H1 (cell line): Measurements from ENCODE around the gene ABCC4.

Experiments used
- EP300 ChIP-seq, 2 experiments: IDR thresholded peaks; 1 replicate in 1 of 2; 2 replicates in 1 of 2; pipeline ENCODE4 v1.6.1; 2011 to 2012; ENCODE audit warnings: low read depth in 2 of 2, low read length in 2 of 2, mild to moderate bottlenecking in 2 of 2, borderline replicate concordance in 1 of 2, inconsistent platforms in 1 of 2, moderate library complexity in 1 of 2
- EZH2 ChIP-seq: fragments of 200-600 bp; sonication (generic); IDR thresholded peaks from 2 replicates; pipeline ENCODE4 v1.7.1; 2012; ENCODE audit warnings: low read depth, mild to moderate bottlenecking, moderate library complexity, low read length, inconsistent platforms; ENCODE audit not compliant: severe bottlenecking
- GABPA ChIP-seq: IDR thresholded peaks from 2 replicates; pipeline ENCODE4 v1.6.1; 2011; ENCODE audit warnings: mild to moderate bottlenecking, low read length, moderate library complexity, borderline replicate concordance; ENCODE audit not compliant: insufficient read depth
- POLR2A ChIP-seq, 2 experiments: IDR thresholded peaks; 1 replicate in 1 of 2; 2 replicates in 1 of 2; pipeline ENCODE4 v1.6.1; 2011; ENCODE audit warnings: low read depth in 2 of 2, low read length in 2 of 2, mild to moderate bottlenecking in 2 of 2; ENCODE audit errors: control extremely low read depth in 1 of 2
- SAP30 ChIP-seq: fragments of 300-600 bp; sonication (generic); IDR thresholded peaks from 2 replicates; pipeline ENCODE4 v1.7.1; 2012; ENCODE audit warnings: low read length, moderate library complexity, mild to moderate bottlenecking, inconsistent platforms; ENCODE audit not compliant: insufficient read depth, insufficient replicate concordance
- SIN3A ChIP-seq, 2 experiments: IDR thresholded peaks in 1 of 2; conservative IDR thresholded peaks in 1 of 2; 2 replicates each; pipeline ENCODE4 v1.6.1; 2011 to 2012; ENCODE audit warnings: low read length in 2 of 2, improper control_type of control experiment in 1 of 2, low read depth in 1 of 2, mild to moderate bottlenecking in 1 of 2
- TAF1 ChIP-seq: IDR thresholded peaks from 2 replicates; pipeline ENCODE4 v1.6.1; 2011; ENCODE audit warnings: mild to moderate bottlenecking, low read depth, low read length
- TEAD4 ChIP-seq: IDR thresholded peaks from 2 replicates; pipeline ENCODE4 v1.6.1; 2012; ENCODE audit warnings: low read depth, low read length, inconsistent platforms, mixed read lengths
- TF ChIP-seq, protein P1 (sequence below), 3 experiments: IDR thresholded peaks; 1 replicate in 2 of 3; 2 replicates in 1 of 3; pipeline versions ENCODE4 v1.5.1 to v1.6.1; 2011; ENCODE audit warnings: low read length in 3 of 3, mild to moderate bottlenecking in 3 of 3, inconsistent platforms in 2 of 3, low read depth in 1 of 3, moderate library complexity in 1 of 3; ENCODE audit not compliant: insufficient read depth in 1 of 3; ENCODE audit errors: control extremely low read depth in 1 of 3

- TF ChIP-seq, protein P1, sequence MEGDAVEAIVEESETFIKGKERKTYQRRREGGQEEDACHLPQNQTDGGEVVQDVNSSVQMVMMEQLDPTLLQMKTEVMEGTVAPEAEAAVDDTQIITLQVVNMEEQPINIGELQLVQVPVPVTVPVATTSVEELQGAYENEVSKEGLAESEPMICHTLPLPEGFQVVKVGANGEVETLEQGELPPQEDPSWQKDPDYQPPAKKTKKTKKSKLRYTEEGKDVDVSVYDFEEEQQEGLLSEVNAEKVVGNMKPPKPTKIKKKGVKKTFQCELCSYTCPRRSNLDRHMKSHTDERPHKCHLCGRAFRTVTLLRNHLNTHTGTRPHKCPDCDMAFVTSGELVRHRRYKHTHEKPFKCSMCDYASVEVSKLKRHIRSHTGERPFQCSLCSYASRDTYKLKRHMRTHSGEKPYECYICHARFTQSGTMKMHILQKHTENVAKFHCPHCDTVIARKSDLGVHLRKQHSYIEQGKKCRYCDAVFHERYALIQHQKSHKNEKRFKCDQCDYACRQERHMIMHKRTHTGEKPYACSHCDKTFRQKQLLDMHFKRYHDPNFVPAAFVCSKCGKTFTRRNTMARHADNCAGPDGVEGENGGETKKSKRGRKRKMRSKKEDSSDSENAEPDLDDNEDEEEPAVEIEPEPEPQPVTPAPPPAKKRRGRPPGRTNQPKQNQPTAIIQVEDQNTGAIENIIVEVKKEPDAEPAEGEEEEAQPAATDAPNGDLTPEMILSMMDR (IDR thresholded peaks at IDR 0.05; ENCODE audit: control extremely low read depth in 1 of 3, insufficient read depth in 1 of 3, low read depth in 1 of 3, low read length in 3 of 3), result no peak
- TF ChIP-seq SAP30 (no peak), GABPA (no peak), EP300 (IDR thresholded peaks at IDR 0.05; ENCODE audit: borderline replicate concordance in 1 of 2, low read depth in 2 of 2, low read length in 2 of 2) (no peak), EZH2 (no peak), SIN3A (conservative IDR thresholded peaks at IDR 0.05 in 1 of 2, IDR thresholded peaks at IDR 0.05 in 1 of 2; ENCODE audit: low read depth in 1 of 2, low read length in 2 of 2) (no peak), POLR2A (IDR thresholded peaks at IDR 0.05; ENCODE audit: control extremely low read depth in 1 of 2, low read depth in 2 of 2, low read length in 2 of 2) (no peak), TAF1 (no peak), TEAD4 (no peak)
Measured at GRCh38 chr13:95120650-95121049, 180.6 kb downstream of the ABCC4 start.
